Lower leg skin (tissue), 3 donors: ENCODE results near the gene UBE2D4.

Experiments
- CTCF ChIP-seq, 3 donors: fragments of 450-650 bp; IDR thresholded peaks; one replicate each; pipeline ENCODE4 v1.5.1; 2016; ENCODE audit warnings: antibody characterized with exemption in 3 of 3, mild to moderate bottlenecking in 3 of 3, moderate library complexity in 2 of 3
- POLR2A ChIP-seq, 2 donors: fragments of 450-650 bp; IDR thresholded peaks; one replicate each; pipeline ENCODE4 v1.6.1; 2016 to 2017; ENCODE audit warnings: antibody characterized with exemption in 2 of 2, mild to moderate bottlenecking in 1 of 2, moderate library complexity in 1 of 2

- TF ChIP-seq CTCF (IDR thresholded peaks at IDR 0.05) (no peak), POLR2A (IDR thresholded peaks at IDR 0.05) (no peak)
Observed at GRCh38 chr7:43879477-43879876, 46.8 kb upstream of the UBE2D4 start.
